ENCODE measurements around the gene CHD3.
"Not testable (repeated sequence)": the region's sequence is repeated elsewhere in the genome, so short reads cannot be mapped to it uniquely, and the experiment has no call there.

Gene CHD3

DNA sequence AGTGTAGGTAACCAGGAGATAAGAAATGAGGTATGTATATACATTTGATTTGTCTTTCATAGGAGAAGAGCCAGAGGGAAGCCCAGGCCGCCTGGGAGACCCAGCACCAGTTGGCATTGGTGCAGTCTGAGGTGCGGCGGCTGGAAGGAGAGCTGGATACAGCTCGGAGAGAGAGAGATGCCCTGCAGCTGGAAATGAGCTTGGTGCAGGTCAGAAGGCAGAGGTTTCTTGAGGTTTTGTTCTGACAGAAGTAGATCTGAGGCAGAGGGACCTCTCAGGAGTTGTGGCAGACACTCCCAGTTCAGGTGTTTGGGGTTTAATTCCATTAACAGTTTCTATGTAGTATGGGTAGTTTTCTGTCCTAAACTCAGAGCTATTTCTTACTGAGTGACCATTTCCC is 51.4 kb downstream of the CHD3 start:
- no peak for DNase-seq

DNA sequence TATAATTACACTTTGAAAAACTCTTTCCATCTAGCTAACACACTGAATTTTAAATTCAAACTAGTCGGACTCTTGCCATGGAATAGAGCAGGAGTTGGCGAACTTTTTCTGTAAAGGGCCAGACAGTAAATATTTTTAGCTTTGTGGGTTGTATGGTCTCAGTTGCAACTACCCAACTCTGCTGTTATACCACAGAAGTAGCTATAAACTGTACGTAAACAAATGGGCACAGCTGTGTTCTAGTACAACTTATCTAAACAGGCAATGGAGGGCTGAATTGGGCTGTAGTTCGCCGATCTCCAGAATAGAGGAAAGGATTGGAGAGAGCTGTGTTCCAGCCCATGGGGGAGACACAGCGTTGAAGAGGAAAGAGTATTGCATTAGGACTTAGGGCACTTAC is 52.2 kb downstream of the CHD3 start:
- DNase-seq: no peak

DNA sequence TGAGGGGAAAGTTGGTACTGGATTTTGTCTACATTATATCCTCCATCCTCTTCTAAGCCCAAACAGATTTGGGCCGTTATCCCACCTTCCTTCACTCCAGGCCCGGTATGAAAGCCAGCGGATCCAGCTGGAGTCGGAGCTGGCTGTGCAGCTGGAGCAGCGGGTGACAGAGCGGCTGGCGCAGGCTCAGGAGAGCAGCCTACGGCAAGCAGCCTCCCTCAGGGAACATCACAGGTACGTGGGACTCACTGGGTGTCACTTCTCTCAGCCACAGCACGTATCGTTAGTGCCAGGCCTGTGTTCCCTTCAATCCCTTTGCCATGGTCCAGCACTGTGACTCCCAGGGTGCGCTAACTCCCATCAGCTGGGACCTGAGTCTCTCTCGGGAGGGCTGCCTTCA is 54.7 kb downstream of the CHD3 start:
- DNase-seq: no peak

DNA sequence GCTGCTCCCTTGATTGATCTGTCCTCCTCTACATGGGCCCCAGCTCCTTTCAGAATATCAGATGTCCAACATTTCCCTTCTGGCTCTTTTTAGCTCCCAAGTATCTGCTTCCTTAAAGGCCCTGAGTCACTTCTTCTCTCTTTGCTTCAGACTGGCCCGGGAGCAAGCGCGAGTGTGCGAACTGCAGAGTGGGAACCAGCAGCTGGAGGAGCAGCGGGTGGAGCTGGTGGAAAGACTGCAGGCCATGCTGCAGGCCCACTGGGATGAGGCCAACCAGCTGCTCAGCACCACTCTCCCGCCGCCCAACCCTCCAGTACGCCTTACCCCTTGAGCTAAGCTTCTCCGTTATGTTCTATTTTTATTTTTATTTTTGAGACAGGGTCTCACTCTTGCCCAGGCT is 55.7 kb downstream of the CHD3 start:
- DNase-seq: no peak

DNA sequence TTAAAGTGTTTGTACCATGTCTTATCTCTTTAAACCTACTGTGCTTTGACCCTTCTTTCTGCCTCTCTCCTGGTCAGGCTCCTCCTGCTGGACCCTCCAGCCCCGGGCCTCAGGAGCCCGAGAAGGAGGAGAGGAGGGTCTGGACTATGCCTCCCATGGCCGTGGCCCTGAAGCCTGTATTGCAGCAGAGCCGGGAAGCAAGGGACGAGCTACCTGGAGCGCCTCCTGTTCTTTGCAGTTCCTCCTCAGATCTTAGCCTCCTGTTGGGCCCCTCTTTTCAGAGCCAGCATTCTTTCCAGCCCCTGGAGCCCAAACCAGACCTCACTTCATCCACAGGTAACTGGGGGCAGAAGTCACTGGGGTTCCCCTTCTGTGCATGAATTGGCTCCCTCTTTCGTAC is 57.1 kb downstream of the CHD3 start:
- DNase-seq: no peak

DNA sequence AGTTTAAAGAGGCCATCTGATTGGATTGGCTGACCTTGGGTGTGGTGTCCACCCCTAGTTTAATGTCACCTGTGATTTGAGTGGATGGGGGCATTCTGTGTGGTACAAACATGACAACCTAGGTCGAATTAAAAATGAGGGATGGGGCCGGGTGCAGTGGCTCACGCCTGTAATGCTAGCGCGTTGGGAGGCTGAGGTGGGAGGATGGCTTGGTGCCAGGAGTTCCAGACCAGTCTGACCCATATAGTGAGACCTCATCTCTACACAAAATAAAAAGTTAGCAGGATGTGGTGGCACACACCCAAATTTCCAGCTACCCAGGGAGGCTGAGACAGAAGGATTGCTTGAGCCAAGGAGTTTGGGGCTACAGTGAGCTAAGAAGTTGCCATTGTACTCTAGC is 57.9 kb downstream of the CHD3 start:
- no peak for DNase-seq

DNA sequence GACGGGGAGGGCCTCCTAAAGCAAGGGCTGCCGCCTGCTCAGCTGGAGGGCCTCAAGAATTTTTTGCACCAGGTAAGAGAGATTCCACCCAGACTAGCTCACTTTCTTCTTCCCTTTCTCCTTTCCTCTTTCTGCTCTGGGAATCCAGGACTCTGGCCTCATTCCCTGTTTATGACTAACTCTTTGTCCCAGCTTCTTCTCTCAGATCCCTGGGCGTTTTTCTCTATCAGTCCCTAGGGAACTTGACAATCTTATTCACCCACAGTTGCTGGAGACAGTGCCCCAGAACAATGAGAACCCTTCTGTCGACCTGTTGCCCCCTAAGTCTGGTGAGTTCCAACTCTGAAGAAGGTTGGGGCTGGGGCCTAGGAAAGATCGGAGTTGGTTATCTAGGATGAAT is 59.1 kb downstream of the CHD3 start:
- DNase-seq: no peak

DNA sequence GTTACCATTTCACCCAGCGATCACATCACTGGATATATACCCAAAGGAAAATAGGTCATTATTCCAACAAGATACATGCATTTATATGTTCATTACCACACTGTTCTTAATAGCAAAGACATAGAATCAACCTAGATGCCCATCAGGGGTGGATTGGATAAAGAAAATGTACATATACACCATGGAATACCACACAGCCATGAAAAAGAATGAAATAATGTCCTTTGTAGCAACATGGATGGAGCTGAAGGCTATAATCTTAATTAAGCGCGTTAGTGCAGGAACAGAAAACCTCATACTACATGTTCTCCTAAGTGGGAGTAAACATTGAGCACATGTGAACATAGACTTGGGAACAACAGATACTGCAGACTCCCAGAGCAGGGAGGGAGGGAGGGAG is 62.0 kb downstream of the CHD3 start:
- no peak for DNase-seq

DNA sequence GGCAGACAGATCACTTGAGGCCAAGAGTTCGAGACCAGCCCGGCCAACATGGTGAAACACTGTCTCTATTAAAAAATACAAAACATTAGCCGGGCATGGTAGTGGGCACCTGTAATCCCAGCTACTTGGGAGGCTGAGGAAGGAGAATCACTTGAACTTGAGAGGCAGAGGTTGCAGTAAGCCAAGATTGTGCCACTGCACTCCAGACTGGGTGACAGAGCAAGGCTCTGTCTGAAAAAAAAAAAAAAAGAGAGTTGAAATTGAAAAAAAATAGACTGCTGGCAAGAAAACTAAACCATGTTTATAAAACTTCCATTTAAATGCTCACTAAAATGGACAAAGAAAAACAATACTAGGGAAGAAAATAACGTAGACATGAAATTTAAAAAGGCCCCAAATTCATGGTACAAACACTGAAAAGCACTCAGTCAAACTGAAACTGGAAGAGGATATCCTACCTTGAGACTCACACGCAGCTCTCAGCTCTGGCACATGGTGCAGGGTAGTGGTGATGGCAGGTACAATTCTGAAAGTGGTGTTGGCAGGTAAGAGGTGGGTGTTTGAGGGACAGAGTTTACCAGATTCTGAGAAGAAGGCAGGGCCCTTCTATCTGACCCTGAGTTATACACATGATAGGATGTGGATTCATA is 62.7 kb downstream of the CHD3 start:
- no peak for DNase-seq

DNA sequence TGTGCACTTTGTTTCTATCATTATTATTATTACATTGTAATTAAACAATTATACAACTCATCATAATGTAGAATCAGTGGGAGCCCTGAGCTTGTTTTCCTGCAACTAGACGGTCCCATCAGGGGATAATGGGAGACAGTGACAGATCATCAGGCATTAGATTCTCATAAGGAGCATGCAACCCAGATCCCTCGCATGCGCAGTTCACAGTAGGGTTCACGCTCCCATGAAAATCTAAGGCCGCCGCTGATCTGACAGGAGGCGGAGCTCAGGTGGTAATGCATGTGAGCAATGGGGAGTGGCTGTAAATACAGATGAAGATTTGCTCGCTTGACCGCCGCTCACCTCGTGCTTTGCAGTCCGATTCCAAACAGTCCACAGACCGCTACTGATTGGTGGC is 64.7 kb downstream of the CHD3 start:
- DNase-seq: not testable (repeated sequence)

DNA sequence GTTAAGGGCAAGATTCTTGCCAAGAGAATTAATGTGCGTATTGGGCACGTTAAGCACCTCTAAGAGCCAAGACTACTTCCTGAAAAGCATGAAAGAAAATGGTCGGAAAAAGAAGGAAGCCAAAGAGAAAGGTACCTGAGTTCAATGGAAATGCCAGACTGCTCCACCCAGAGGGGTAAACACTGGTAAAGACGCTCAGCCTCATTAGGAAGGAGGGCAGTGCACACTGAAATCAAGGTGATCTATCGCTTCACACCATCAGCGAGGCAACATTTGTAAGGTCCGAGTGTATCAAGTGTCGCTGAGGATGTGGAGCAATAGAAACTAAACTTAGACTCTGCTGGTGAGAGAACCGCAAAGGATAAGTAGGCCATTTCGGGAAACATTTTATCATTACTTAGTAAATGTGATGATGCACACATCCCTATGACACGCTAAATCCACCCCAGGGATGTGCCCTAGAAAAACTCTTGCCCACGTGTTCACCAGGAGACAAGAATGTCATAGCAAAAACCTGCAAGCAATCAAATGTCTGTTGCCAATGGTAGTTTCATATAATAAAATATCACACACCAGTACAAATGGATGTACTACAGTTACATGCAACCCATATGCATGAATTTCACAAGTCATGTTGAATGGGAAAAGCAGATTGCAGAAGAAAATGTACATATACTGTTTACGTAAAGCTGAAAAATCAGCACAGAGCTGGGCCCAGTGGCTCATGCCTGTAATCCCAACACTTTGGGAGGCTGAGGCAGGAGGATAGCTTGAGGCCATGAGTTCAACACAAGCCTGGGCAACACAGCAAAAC is 67.0 kb downstream of the CHD3 start:
- DNase-seq: no peak

DNA sequence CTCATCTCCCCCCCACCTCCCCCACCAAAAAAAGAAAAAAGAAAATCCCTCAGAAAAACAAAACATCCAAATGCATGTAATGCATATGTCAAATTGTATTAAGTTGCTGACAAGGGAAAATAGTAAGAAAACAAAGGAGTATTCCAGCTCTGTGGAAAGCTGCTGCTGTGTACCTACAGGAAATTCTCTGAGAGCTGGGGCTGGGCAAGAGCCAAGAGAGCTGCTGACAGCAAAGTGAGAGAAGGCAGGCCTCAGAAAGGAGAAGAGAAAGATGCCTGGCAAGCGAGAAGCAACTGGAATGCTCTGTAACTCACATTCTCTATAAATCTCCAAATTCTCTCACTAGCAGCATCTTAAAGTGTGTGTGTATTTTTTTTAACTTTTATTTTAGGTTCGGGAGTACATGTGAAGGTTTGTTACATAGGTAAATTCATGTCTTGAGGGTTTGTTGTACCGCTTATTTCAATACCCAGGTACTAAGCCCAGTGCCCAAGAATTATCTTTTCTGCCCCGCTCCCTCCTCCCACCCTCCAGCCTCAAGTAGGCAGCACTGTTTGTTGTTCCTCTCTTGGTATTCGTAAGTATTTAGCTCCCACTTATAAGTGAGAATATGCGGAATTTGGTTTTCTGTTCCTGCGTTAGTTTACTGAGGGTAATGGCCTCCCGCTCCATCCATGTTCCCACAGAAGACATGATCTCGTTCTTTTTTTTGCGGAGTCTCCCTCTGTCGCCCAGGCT is 67.8 kb downstream of the CHD3 start:
- no peak for DNase-seq

DNA sequence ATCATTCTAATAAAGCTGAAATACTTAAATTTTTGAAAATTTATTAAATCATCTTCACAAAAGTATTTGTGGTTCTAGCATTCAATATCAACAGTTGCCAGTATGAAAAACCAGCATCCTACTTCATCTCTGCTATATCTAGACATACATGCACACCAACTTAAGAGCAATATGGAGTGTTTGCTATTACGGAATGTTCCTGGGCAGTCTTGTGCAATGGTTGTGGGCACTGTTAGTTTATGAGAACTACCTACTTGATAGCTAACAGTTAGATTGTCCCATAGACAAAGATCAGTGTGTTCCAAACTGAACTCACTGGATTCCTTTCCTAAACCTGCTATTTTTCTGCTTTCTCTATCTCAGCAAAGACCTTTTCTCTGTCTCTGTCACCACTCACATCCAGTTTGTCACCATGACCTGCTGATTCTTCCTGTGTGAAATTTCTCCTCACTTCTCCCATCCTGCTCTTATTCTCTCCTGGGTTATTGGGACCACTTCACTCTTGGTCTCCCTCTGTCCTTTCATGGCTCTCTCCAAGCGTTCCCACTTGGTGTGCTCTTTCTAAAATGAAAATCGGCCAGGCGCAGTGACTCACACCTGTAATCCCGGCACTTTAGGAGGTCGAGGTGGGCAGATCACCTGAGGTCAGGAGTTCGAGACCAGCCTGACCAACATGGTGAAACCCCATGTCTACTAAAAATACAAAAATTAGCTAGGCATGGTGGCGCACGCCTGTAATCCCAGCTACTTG is 71.1 kb downstream of the CHD3 start:
- DNase-seq: no peak

DNA sequence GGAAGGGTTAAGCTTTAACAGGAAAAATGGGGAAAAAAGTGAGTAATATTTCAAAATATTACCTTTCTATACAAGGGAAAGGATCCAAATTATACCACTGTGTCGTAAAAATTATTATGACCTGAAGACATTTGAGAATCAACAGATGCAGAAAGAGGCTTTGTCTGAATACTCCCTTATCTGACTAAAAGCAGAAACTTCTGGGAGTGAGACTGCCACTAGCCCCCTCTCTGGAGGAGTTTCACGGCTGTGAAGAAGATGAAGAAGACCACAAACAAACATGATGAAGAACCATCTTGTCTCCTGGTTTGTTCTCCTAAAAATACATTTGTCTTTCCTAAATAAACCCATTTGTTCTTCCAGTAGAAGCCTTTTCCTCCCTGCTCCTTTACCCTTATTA is 72.8 kb downstream of the CHD3 start:
- no peak for DNase-seq
